SHP77 treated with DMSO at 0.1 percent for 48 hours (cell line): ENCODE measurements around the gene ATP2A1.
A peak's percentile ranks its signal among the peaks of the same experiment; 100 is the strongest.
"Not testable (repeated sequence)": the region's sequence is repeated elsewhere in the genome, so short reads cannot be mapped to it uniquely, and the experiment has no call there.

Source experiments
- DNase-seq: peaks from one replicate; lab custom pipeline; 2025; lab: John Stamatoyannopoulos, UW

The ATP2A1 gene

DNA sequence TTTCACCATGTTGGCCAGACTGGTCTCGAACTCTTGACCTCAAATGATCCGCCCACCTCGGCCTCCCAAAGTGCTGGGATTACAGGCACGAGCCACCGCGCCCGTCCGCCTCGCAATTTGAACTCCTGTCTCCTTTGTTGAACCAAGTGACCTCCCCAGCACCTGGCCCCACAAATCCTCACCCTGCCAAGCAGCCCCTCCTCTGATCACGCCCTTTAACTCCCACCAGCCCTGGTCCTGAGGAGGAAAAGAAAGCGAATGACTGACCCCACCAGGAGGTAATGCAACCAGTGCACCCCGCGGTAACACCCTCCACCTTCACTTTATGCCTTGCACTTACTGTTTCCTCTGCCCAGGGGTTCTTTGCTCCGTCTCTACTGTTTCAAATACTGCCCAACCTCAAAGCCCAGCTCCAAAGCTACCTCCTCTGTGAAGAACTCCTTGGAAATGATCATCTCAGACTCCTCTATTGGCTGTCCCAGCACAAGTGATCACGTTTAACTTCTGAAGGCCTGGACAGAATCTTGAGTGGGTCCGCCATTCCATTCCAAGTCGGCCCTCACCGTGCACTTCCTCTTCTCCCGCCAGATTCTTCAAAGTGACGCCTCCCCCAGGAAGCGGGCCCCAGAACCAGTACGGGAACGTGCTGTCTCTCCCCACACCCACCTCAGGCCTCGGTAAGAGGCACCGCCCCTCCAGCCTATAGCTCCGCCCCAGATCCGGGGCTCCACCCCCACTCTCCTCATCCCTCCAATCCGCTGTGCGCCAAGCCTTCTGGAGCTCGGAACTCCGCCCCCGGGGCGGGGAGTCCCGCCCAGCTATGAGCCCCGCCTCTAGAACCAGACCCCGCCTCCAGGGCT is 57.9 kb downstream of the ATP2A1 start:
- DNase-seq, result peak; percentile 33

DNA sequence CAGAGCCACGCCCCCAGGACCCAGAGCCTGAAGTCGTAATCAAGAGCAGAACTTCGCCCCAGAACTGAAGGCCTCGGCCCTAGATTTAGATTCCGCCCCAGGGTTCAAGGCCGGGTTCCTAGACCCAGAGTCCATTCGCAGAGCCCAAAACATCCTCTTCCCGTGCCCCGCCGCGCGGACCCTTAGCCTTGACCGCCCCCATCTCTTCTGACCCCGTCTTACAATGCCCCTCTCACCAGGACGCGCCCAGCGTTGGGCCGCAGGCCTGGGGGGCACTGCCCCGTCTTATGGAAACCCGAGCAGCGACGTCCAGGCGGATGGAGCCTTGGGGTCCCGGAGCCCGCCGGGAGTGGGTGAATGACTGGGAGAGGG is 58.5 kb downstream of the ATP2A1 start:
- DNase-seq, result no peak

DNA sequence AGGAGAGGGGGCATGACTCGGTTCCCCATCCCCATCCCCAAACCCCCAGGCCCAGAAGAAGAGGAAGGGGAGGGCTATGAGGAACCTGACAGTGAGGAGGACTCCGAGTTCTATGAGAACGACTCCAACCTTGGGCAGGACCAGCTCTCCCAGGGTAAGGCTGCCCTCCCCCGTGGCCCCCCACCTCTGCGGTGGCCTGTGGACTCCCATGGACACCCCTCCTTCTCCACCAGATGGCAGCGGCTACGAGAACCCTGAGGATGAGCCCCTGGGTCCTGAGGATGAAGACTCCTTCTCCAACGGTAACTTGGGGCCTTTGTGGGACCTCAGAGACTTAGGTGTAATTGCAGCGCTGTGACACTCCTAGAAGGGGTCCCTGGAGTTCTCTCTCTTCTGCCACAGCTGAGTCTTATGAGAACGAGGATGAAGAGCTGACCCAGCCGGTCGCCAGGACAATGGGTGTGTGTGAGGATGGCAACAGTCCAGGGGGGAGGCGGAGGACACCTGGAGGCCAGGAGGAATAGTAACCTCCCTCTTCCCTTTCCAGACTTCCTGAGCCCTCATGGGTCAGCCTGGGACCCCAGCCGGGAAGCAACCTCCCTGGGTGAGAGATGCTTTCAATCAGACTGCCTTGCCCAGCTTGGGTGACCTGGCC is 59.1 kb downstream of the ATP2A1 start:
- no peak for DNase-seq

DNA sequence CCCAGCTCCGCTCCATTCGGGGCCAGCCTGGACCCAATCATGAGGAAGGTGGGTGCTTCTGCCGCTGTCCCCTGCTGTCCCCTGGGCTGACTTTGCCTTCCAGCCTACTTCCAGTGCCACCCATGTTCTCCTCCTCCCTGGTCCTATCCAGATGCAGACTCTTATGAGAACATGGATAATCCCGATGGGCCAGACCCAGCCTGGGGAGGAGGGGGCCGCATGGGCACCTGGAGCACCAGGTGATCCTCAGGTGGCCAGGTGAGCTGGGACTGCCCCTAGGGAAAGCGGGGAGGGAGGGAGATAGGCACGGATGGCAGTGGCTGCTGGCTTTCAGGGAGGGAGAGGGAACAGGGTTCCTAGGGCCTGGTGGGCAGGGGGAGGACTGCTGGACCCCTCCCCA is 60.4 kb downstream of the ATP2A1 start:
- no peak for DNase-seq

DNA sequence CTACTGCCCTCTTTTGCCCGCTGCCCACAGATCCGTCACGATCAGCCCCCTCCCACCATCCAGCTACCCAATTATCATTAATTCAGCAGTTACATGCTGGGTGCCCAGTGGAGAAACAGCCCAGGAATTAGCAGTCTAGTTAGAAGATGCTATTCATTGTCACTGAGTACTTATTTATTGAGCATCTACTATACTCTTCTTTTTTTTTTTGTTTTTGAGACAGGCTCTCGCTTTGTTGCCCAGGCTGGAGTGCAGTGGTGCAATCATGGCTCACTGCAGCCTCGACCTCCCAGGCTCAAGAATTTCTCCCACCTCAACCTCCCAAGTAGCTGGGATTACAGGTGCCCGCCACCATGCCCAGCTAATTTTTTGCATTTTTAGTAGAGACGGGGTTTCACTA is 61.5 kb downstream of the ATP2A1 start:
- not testable (repeated sequence) for DNase-seq

DNA sequence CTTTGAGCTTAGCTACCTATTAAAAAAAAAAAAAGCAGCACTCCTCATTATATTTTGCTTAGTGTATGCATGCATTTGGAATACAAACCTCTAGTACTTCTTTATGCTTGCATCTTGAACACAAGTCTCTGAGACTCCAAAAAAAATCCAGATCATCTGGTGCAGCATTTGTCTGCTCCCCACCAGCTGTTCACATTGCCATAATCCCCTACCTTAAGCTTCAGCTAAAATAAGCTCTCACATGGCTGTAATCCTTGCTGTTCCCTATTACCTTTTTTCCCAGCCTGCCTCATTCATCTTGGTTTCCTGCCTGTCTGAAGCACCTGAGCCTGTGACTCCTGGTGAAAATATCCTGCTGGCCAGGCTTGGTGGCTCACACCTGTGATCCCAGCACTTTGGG is 65.0 kb downstream of the ATP2A1 start:
- no peak for DNase-seq

DNA sequence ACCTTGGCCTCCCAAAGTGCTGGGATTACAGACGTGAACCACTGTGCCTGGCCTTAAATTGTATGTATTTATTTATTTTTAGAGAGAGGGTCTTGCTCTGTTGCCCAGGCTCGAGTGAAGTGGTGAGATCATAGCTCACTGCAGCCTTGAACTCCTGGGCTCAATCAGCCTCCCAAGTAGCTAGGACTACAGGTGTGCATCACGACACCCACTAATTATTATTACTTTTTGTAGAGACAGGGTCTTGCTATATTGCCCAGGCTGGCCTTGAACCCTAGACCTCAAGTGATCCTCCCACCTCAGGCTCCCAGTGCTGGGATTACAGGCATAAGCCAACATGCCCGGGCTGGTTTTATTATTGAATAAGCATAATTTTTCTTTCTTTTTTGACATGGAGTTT is 68.4 kb downstream of the ATP2A1 start:
- DNase-seq, result no peak

DNA sequence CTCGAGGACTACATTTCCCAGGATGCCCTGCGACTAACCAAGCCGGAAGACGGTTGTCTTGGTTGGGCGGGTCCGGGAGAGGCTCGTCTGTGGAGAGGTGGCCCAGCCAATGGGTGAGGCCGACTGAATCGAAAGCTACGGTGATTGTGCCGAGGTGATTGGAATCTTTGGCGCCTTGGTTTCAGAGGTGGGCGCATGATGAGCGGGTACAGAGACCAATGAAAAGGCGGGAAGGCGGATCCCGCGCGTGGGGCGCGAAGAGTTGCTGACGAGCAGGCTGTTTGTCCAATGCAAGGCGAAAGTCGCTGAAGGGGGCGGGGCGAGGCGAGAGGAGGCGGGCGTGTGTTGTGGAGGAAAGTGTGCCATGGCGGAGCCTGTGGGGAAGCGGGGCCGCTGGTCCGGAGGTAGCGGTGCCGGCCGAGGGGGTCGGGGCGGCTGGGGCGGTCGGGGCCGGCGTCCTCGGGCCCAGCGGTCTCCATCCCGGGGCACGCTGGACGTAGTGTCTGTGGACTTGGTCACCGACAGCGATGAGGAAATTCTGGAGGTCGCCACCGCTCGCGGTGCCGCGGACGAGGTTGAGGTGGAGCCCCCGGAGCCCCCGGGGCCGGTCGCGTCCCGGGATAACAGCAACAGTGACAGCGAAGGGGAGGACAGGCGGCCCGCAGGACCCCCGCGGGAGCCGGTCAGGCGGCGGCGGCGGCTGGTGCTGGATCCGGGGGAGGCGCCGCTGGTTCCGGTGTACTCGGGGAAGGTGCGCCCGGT is 72.5 kb downstream of the ATP2A1 start, which contains the start of gene NFATC2IP:
TSS of gene NFATC2IP (plus strand) at position 290 of the 762 bp plus-strand sequence. CDS start at position 365, 75 bp downstream.
- DNase-seq, result peak; percentile 100

DNA sequence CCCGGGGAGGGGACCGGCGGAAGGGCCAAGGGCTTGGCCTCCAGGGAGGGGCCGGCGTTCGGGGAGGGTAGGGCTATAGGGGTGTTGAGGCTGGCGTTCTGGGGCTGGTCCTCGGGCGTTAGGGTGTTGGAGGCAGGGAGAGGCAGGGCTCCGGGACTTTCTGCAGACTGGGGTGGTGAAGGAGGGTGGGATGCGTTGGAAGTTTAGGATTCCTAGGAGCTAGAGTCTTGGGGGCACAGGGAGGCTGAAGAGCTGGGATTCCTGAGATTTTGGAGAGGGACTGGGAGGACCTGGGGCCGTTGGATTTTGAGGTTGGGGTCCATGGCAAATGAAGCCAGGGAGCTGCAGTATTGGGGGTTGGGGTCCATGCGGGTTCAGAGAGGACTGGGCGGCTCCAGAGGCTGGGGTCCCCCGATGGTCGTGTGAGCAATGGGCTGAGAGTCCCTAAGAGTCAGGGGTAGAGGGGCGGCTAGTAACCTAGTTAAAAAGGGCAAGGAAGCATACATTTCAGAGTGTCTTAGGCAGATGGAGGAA is 73.2 kb downstream of the ATP2A1 start:
- DNase-seq, result no peak
